SHP77 treated with DMSO at 0.1 percent for 48 hours (cell line): ENCODE measurements around the gene SVOP.
"Not testable (repeated sequence)": the region's sequence is repeated elsewhere in the genome, so short reads cannot be mapped to it uniquely, and the experiment has no call there.

Experiments
- DNase-seq: peaks from one replicate; lab custom pipeline; 2025; lab: John Stamatoyannopoulos, UW

Gene SVOP

GRCh38 chr12:108888031-108888430, 132.8 kb downstream of the SVOP start:
- no peak for DNase-seq

- no peak for DNase-seq
Observed at GRCh38 chr12:108886873-108887629, 133.8 kb downstream of the SVOP start.

GRCh38 chr12:108884116-108885012, 136.5 kb downstream of the SVOP start:
- no peak for DNase-seq

- DNase-seq = no peak
Observed at GRCh38 chr12:108881953-108882352, 138.9 kb downstream of the SVOP start.

- DNase-seq = no peak
Observed at GRCh38 chr12:108879615-108880254, 141.1 kb downstream of the SVOP start, which contains the start of gene DAO. Gene DAO, plus strand, starts transcription at chr12:108880092. Its CDS starts 4,915 bp downstream, at chr12:108885007.

GRCh38 chr12:108876550-108876949, 144.3 kb downstream of the SVOP start:
- no peak for DNase-seq

GRCh38 chr12:108875682-108876361, 145.0 kb downstream of the SVOP start:
- DNase-seq = no peak

GRCh38 chr12:108875280-108875679, 145.6 kb downstream of the SVOP start:
- no peak for DNase-seq

GRCh38 chr12:108868781-108869180, 152.1 kb downstream of the SVOP start:
- DNase-seq = no peak

GRCh38 chr12:108866083-108866482, 154.8 kb downstream of the SVOP start:
- DNase-seq = not testable (repeated sequence)

- no peak for DNase-seq
Observed at GRCh38 chr12:108865169-108865568, 155.7 kb downstream of the SVOP start.

GRCh38 chr12:108862588-108862959, 158.3 kb downstream of the SVOP start:
- no peak for DNase-seq

GRCh38 chr12:108861878-108862587, 158.8 kb downstream of the SVOP start:
- DNase-seq = no peak

GRCh38 chr12:108860443-108860842, 160.4 kb downstream of the SVOP start:
- DNase-seq = no peak

GRCh38 chr12:108859923-108860291, 161.0 kb downstream of the SVOP start:
- DNase-seq = no peak

- not testable (repeated sequence) for DNase-seq
Observed at GRCh38 chr12:108859141-108859922, 161.5 kb downstream of the SVOP start.

- DNase-seq = no peak
Observed at GRCh38 chr12:108858311-108859074, 162.4 kb downstream of the SVOP start.
